GM21576 (cell line): ENCODE results near the gene PCCB.
"Not testable (repeated sequence)": the region's sequence is repeated elsewhere in the genome, so short reads cannot be mapped to it uniquely, and the experiment has no call there.

ENCODE experiments used
- ATAC-seq: cut with Tn5 transposase; IDR thresholded peaks from one replicate; pipeline ENCODE4 v1.9.1; 2021; ENCODE audit warnings: mild to moderate bottlenecking, moderate library complexity; ENCODE audit not compliant: unreplicated experiment

Gene PCCB

DNA sequence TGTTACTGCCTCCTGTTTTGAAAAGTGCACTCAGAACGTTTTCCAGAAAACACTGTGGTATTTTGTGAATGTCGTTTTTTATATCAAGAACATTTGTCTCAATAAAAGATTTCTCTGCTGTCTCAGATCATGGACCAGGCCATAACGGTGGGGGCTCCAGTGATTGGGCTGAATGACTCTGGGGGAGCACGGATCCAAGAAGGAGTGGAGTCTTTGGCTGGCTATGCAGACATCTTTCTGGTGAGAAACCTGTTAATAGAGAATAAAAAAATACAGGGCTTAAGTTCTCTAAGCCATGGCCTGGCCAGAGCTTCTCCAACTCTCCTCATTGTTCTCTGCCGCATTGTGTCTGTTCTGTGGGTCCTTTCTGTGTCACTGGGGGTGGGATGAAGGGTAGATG is 11.7 kb downstream of the PCCB start:
- ATAC-seq: no peak

DNA sequence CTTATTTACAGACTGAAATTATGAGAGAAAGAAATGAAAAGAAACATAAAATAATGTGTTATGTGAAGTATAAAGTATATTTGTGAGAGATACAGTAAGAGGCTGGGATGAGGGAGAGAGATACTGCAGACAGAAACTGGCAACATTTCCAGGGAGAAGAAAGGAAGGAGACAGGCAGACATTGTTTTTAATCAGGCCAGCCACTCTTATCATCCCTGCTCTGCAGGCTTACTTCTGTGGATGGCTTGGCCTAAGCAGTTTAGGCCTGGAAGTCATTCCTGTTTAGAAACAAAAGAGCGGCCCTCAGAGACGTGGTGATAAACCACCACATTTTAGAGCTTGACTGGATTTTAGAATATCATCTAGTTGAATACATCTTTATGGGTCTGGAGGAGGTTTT is 12.4 kb downstream of the PCCB start:
- ATAC-seq: no peak

DNA sequence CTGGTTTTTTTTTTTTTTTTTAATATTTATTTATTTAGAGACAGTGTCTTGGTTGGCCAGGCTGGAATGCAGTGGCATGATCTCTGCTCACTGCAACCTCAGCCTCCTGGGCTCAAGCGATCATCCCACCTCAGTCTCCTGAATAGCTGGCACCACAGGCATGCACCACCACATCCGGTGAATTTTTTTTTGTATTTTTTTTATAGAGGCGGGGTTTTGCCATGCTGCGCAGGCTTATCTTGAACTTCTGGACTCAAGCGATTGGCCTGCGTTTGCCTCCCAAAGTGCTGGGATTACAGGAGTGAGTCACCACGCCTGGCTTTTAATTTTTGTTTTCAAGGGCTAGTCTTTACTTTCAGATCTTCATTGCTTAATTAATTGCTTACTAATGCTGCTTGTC is 13.1 kb downstream of the PCCB start:
- ATAC-seq: no peak

DNA sequence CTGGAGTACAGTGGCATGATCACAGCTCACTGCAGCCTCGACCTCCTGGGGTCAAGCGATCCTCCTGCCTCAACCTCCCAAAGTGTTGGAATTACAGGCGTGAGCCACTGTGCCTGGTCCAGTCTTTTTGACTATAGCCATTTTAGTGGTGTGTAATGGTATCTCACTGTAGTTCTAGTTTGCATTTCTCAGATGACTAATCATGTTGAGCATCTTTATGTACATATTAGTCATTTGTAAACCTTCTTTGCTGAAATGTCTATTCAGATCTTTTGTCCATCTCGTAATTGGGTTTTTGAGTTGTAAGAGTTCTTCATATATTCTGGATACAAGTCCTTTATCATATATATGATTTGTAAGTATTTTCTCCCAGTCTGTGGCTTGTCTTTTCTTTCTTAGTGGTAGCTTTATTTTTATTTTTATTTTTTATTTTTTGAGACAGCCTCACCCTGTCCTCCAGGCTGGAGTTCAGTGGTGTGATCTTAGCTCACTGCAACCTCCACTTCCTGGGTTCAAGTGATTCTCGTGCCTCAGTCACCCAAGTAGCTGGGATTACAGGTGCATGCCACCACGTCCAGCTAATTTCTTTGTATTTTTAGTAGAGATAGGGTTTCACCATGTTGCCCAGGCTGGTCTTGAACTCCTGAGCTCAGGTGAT is 16.5 kb downstream of the PCCB start:
- peak; percentile 56 for ATAC-seq

DNA sequence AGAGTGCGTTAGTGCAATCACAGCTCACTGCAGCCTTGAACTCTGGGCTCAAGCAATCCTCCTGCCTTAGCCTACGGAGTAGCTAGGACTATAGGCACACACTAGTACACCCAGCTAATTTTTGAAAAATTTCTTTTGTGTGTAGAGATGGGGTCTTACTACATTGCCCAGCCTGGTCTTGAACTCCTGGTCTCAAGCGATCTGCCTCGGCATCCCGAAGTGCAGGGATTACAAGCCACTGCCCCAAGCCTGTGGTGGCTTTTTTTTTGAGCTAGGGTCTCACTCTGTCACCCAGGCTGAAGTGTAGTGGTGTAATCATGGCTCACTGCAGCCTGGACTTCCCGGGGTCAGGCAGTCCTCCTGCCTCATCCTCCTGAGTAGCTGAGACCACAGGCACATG is 17.1 kb downstream of the PCCB start:
- no peak for ATAC-seq

DNA sequence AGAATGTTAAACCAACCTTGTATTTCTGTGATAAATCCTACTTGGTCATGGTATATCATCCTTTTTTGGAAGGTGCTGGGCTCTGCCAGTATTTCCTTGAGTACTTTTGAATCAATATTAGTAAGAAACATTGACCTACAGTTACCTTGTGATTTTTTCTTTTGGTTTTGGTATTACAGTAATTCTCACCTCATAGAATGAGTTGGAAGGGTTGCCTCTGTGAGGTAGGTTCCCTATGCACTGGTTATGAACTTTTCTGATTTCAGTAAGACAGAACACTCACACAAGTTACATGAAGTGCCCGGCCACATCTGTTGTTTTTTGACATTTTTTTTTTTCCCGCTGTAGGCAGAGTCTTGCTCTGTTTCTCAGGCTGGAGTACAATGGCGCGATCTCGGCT is 20.0 kb downstream of the PCCB start:
- no peak for ATAC-seq

DNA sequence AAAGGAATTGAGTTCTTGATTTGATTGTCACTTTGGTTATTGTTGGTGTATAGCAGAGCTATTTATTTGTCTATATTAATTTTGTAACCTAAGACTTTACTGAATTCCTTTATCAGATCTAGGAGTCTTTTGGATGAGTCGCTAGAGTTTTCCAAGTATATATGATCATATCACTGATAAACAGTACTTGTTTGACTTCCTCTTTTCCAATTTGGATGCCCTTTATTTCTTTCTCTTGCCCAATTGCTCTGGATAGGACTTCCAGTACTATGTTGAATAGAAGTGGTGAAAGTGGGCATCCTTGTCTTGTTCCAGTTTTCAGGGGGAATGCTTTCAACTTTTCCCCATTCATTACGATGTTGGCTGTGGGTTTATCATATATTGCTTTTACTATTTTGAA is 21.5 kb downstream of the PCCB start:
- not testable (repeated sequence) for ATAC-seq

DNA sequence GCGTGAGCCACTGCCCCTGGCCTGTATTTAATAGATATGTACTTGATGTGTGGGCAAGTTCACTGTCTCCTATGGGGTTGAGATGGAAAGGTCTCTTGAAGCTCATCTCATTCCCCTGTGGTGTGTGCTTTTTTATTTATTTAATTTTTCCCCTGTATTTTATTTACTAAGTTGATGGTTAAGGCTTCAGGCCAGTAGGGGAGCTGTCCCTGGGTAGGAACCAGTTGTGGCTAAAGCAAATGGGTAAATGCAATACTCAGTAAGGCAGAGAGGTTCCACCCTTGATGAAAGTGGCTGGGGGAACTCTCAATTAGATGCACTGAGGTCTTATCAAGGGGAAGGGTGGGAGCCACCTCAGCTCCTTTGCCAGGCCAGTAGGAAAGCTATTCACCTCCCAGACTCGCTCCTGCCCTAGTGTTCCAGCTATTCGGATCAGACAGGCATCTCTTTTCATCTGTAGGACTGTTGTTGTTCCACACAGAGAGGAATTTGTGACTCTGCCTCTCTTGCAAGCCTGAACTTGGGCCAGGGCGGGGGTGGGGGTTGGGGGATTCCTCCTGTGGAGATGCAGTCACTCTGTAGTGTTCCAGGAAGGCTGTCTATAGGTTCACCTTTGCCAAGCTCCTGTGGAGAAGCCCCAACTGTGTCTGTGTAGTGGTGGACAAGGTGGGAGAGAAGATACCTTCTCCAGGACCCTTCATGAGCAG is 26.1 kb downstream of the PCCB start:
- ATAC-seq: no peak

DNA sequence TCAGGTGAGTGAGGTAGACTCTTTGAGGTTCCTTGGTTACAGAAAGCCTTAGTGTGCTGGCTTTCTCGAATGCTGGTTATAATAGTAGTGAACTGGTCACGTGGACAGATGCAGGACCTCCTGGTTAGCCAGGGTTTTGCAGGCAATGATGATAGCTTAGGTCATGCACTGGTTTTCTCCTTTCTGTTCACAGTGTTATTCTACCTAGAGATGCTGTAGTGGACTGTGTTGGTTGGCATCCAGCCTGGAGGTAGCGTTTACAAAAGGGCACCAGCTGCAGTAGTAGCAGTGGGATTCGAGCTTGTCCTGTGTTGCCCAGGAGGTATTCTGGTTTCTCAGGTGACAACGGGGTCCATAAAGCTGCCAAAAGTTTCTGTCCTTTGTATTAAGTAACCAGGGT is 27.0 kb downstream of the PCCB start:
- no peak for ATAC-seq

DNA sequence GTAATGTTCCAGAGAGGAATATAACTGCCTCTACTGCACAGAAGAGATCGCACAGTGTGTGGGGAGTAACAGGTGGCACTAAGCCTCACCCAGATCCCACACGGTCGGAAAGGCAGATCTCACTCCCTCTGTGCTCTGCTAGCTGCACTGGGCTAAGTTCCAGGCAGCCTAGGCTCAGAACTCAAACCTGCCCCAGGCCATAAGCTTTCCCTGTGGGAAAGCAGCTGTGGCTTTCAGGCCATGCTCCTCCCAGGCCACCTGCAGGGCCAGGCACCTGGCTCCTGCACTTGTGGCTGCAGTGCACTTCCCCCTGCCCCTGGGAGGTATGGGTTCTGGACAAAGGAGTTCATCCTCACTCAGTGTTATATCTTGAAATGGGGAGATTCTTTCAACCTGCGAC is 27.5 kb downstream of the PCCB start:
- no peak for ATAC-seq

DNA sequence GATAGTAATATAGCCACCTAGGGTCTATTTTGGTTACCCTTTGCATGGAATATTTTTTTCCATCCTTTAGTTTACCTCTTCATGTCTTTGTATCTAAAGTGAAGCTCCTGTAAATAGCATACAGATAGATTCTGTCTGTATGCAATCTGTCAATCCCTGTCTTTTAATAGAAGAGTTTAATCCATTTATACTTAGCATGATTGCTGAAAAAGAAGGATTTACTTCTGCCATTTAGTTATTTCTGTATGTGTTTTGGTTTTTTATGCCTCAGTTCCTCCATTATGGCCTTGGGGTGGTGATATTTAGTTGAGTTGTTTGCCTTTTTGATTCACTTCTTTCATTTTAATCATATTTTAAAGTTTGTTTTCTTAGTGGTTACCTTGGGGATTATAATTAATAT is 29.0 kb downstream of the PCCB start:
- ATAC-seq: no peak

DNA sequence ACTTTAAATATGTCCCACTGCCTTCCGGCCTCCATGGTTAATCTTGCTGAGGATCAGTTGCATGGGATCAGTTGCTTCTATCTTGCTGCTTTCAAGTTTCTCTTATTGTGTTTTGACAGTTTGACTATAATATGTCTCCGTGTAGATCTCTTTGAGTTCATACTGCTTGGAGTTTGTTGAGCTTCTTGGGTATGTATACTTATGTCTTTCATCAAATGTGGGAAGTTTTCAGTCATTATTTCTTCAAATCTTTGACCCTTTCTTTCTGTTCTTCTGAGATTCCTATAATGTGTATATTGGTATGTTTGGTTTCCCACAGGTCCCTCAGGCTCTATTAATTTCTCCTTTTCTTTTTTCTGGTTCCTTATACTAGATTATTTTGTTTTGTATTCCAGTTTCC is 30.8 kb downstream of the PCCB start:
- ATAC-seq: no peak

DNA sequence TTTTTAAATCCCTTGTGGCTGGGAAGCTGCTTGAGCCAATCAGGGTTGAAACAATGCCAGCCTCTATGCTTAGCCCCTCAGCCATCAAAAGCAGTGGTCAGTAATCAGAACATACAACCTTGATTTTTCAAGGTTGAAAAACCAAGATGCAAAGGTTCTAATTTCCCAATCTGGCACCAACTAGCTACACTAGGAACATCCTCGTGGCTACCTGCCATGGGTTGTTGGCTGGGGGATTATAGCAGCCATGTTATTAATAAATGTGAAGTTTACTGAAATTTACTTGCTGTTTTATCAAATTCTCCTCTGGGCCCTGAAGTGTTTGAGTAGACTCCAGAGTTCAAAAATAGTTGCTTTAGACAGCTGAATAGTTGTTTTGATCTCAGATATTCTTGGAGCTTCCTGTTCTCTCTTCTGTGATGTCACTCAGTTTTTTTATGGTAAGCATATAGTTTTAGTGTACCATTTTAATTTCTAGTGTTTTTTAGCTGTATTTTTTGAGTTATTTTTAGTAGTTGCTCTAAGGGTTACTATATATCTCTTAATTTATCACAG is 31.9 kb downstream of the PCCB start:
- ATAC-seq: no peak

DNA sequence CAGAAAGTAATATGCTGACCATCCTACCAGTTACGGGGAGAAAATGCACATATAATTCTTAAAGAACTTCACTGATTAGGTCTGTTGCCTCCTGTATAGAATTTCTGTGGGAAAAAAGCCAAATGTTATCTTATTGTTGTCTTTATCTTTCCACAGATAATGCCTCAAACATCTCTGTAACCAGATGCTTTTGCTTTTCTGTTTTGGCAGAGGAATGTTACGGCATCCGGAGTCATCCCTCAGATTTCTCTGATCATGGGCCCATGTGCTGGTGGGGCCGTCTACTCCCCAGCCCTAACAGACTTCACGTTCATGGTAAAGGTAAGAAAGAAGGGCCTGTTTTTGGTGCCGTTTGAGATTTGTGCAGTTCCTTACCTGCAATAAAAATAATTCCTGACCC is 33.5 kb downstream of the PCCB start:
- ATAC-seq: no peak

DNA sequence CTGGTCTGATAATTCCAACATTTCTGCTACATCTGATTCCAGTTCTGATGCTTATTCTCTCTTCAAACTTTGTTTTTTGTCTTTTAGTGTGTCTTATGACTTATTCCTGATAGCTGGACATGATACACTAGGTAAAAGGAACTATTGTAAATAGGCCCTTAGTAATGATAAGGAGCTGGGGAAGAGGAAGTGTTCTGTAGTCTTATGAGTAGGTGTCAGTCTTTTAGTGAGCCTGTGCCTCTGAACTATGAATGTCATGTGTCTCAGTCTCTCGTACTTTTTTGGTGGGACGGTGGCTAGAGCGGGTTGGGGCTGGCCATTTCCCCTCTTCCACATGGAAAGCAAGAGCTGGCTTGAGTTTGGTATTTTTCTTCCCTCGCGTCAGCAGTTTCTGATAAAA is 41.2 kb downstream of the PCCB start:
- ATAC-seq: no peak

DNA sequence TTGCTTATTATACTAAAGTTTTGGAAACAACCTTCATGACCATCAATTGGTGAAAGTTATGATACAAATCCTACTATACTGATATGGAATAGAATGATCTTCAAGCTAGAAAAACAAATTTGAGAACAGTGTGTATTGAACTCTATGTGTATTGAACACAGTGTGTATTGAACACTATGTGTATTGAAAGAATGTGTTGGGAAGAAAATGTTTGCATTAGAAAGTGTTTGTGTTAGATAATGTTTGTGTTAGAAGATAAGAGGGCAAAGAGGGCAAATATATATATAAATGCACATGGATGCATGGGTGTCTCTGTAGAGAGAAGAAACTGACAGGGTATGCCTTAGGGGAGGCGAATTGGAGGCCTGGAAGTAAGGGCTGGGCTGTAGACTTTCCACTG is 42.4 kb downstream of the PCCB start:
- ATAC-seq: no peak

DNA sequence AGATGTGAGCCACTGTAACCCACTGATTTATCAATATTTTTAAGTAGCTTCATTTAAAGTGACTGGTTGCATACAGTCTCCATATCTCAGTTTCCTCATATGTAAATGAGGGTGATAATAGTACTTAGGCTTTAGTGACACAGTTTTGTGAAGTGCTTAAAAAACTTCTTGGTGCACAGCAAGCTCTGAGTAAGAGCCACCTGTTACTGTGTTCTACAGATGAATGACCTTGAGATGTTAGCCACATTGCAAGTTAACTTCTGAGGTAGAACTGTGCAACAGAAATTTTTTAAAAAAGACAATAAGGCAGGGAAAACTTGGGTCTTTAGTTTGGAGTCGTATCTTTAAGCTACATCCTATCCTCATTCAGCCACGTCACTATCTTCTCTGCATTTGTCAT is 43.1 kb downstream of the PCCB start:
- no peak for ATAC-seq

DNA sequence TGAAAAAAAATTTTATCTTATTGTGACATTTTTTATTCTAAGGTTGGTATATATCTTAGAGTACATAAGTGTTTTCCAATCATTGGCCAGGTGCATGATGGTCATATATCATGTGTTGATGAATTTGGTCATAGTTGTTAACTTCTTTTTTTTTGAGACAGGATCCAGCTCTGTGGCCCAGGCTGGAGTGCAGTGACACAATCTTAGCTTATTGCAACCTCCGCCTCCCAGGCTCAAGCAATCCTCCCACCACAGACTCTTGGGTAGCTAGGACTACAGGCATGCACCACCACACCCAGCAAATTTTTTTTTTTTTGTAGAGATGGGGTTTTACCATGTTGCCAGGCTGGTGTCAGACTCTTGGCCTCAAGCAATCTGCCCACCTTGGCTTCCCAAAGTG is 44.0 kb downstream of the PCCB start:
- no peak for ATAC-seq

DNA sequence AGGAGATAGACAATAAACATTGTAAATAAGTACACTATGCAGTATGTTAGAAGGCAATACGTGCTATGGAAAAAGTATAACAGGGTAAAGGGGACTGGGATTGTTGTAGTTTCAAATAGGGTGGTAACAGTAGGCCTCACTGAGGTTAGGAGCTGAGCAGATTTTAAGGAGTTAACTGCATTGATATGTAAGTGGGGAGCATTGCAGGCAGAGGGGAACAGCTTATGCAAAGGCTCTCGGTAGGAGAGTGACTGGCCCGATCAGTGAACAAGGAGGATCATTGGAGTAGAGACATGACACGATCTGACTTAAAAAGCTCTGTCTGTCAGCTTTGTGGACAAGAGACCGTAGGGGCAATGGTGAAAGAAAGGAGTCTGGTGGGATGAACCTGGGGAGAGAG is 46.8 kb downstream of the PCCB start:
- ATAC-seq: no peak

DNA sequence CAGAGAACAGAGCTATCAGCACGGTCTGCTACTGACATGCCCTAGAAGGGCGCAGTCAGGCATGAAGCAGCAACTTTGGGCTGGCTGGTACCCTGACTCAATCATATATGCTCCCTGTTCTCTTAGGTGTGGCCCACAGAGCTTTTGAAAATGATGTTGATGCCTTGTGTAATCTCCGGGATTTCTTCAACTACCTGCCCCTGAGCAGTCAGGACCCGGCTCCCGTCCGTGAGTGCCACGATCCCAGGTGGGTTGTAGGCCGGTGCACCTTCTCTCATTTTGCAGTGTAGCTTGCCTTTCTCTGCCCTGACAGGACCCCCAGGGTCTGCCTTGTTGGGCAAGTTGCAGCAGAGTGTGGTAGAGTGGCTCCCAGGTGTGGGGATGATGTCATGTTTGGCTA is 47.7 kb downstream of the PCCB start:
- ATAC-seq: no peak

DNA sequence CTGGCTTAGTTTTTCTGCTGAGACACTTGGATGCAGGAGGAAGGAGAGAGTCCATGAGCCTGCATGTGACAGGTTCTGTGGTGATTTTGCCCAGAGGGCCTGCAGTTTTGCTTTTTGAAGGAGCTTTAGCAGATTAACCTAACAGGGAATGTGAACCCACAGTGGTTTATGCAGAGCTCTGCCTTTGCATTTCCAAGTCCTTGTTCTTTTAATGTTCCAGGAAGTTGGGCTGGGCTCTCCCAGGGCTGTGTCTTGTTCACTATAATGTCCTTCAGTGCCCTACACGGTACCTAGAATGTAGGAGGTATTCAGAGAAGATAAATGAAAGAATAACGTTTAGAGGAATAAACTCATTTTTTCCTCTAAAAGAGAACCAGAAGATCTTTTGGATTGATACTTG is 50.3 kb downstream of the PCCB start:
- no peak for ATAC-seq

DNA sequence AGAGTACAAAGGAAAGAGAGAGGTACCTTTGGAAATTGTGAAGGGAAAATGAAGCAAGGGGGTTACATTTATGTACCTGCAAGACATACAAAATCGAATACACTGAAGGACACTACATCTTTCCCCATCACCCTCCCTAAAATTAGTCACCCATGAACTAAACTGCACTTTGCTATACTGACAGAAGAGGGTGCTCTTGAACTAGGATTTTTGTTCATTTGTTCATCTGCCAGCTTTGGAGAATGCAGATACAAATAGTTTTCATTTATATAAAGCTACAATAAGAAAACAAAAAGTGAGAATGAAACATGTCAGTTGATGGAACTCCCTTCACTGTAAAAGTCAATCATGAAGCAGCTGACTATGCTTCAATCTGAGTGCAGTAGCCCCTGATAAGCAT is 55.7 kb downstream of the PCCB start:
- no peak for ATAC-seq

DNA sequence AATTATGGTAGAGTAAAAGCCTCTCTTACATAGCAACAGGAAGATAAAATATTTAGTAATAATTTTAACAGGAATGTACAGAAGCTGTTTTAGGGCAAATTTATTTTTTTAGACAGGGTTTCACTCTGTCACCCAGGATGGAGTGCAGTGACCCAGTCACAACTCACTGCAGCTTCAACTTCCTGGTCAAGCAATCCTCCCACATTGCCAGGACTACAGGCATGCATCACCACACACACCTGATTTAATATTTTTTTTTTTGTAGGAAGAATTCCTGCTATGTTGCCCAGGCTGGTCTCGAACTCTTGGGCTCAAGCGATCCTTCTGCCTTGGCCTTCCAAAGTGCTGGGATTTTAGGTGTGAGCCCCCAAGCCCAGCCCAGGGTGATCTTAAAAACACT is 61.1 kb downstream of the PCCB start:
- ATAC-seq: no peak
